Neural progenitor cell (in vitro differentiated cells): ENCODE data around the gene UBR2.
"Not testable (repeated sequence)": the region's sequence is repeated elsewhere in the genome, so short reads cannot be mapped to it uniquely, and the experiment has no call there.

Source experiments
- EZH2 ChIP-seq: fragments of 200-600 bp; sonication (generic); IDR thresholded peaks from 2 replicates; pipeline ENCODE4 v1.6.1; 2017; ENCODE audit warnings: antibody characterized with exemption, mild to moderate bottlenecking, moderate library complexity
- EZH2phosphoT487 ChIP-seq: fragments of 200-600 bp; sonication (generic); IDR thresholded peaks from 2 replicates; pipeline ENCODE4 v1.6.1; 2017; ENCODE audit warnings: antibody characterized with exemption
- TF ChIP-seq, protein P1 (sequence below): fragments of 200-600 bp; sonication (generic); IDR thresholded peaks from 2 replicates; pipeline ENCODE4 v1.5.1; 2017; ENCODE audit warnings: antibody characterized with exemption, mild to moderate bottlenecking

DNA sequence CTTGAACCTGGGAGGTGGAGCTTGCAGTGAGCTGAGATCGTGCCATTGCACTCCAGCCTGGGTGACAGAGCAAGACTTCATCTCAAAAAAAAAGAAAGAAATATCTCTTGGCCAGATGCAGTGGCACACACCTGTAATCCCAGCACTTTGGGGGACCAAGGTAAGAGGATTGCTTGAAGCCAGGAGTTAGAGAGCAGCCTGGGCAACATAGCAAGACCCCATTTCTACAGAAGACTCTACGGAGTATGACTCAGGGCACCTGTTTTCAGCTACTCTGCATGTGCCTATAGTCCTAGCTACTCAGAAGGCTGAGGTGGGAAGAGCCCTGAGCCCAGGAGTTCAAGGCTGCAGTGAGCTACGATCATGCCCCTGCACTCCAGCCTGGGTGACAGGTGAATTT lies 139.0 kb downstream of the UBR2 start:
- TF ChIP-seq, protein P1, sequence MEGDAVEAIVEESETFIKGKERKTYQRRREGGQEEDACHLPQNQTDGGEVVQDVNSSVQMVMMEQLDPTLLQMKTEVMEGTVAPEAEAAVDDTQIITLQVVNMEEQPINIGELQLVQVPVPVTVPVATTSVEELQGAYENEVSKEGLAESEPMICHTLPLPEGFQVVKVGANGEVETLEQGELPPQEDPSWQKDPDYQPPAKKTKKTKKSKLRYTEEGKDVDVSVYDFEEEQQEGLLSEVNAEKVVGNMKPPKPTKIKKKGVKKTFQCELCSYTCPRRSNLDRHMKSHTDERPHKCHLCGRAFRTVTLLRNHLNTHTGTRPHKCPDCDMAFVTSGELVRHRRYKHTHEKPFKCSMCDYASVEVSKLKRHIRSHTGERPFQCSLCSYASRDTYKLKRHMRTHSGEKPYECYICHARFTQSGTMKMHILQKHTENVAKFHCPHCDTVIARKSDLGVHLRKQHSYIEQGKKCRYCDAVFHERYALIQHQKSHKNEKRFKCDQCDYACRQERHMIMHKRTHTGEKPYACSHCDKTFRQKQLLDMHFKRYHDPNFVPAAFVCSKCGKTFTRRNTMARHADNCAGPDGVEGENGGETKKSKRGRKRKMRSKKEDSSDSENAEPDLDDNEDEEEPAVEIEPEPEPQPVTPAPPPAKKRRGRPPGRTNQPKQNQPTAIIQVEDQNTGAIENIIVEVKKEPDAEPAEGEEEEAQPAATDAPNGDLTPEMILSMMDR, result not testable (repeated sequence)
- not testable (repeated sequence) for TF ChIP-seq EZH2, EZH2phosphoT487
